GM18907 (cell line): ENCODE measurements around the gene WSB1.
"Not testable (repeated sequence)": the region's sequence is repeated elsewhere in the genome, so short reads cannot be mapped to it uniquely, and the experiment has no call there.

Experiments used
- ATAC-seq: cut with Tn5 transposase; IDR thresholded peaks from one replicate; pipeline ENCODE4 v1.9.1; 2021; ENCODE audit warnings: mild to moderate bottlenecking, moderate library complexity; ENCODE audit not compliant: unreplicated experiment

Gene WSB1

GRCh38 chr17:27279132-27279531 is 14.8 kb upstream of the WSB1 start:
- not testable (repeated sequence) for ATAC-seq

DNA sequence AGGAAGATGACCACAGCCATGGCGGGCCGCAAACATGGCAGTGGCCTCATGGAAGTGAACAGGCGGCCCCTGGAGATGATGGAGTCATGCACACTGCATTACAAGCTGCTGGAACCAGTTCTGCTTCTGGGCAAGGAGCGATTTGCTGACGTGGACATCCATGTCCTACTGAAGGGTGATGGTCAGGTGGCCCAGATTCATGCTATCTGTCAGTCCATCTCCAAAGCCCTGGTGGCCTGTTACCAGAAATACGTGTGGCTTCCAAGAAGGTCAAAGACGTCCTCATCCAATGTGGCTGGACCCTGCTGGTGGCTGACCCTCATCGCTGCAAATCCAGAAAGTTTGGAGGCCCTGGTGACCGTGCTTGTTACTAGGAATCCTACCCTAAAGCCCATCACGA is 13.4 kb upstream of the WSB1 start:
- no peak for ATAC-seq

DNA sequence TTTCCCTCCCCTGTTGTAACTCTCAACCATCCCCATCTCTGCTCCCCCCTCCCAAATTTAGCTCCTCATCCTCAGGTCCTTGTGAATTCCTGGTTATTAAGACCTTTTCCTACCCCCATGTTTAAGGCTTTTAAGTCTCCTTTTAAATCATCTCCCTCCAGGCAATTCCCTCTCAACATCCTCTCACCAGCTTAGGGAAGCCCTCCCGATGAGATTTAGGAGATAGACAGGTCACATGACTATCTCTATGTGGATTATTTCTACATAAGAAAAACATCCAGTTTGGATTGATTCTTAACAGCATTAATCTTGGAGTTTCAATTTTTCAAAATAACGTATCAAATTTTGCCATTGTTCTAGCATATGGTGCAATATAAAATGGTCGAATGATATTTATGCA is 12.5 kb upstream of the WSB1 start:
- ATAC-seq: no peak

DNA sequence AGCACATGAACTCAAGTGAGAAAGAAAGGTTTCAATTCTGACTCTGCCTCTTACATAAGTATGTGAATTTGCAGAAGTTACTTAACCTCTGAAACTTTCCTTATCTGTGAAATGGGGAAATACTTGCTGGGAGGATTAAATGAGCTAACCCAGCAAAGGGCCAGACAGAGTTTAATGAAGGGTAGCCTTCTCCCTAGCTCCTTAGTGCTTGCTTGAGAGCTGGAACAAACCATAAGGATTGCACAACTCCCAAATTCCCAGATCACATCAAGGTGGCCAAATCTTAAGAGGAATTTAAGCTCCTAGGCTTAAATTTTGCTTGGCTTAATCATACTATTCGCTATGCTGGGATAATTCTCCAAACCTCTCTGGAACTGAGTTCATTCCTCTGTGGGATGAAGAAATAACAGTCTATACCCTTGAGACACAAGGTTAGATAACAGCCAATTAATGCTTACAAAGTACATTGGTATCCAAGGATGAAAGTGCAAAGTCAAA is 11.8 kb upstream of the WSB1 start:
- peak; percentile 65 for ATAC-seq

DNA sequence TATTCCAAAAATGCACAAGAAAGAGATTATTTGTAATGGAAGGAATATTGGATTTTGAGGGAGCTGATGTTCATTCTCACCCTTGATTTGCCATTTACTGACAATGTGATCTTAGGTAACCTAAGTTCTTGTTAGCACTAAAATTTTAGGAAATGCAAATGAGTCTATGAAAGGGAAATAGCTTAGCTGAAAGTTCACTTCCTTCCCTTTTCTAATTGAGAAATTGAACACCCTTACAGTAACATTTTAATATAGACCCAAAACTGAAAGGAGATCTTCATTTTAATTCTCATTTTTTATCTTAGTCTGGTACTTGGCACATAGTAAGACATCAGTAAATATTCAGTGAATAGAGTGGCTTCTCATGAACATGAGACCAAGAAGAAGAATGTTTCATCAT is 10.9 kb upstream of the WSB1 start:
- ATAC-seq: no peak

GRCh38 chr17:27283751-27284150 is 10.2 kb upstream of the WSB1 start:
- ATAC-seq: no peak

DNA sequence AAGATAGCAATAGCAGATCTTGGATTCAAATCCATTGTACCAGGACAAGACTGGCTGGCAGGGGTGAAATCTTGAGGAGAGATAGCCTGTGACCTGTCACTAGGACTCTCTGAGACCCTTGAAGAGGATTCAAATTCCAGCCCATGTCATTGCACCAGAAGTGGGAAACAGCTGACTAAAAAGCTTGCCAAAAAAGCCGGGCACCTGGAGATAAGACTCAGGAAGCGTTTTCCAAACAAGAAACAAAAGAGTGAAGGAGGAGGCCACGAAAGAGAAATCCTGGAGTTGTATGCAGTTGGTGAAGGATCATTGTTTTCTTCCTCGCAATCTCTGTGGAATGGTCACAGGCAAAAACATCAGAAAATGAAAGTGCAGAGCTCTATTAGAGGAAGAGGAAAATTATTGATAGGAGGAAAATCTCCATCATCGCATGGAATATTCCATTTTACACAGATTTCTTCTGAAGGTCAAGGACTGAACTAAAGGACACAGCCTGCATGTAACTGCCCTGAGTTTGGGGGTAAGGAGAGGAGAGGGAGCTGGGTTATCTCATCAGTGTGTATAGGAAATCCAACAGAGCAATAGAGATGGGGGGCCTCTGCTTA is 9.0 kb upstream of the WSB1 start:
- no peak for ATAC-seq

DNA sequence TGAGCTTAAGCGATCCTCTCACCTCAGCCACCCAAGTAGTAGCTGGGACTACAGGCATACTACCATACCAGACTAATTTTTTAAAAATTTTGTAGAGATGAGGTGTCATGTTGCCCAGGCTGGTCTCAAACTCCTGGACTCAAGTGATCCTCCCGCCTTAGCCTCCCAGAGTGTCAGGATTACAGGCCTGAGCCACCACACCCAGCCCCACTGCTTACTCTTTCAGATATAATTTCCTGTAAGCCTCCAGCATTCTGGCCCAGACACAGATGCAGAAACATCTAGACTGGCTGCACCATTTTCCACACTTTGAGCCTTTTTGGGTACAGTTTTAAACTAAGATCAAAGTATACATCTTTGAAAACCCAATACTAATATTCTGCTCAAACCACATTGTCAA is 8.4 kb upstream of the WSB1 start:
- ATAC-seq: no peak

- no peak for ATAC-seq
These were observed 5.7 kb upstream of the WSB1 start for GRCh38 chr17:27288183-27288582.

GRCh38 chr17:27289856-27290255 is 4.1 kb upstream of the WSB1 start:
- no peak for ATAC-seq

- no peak for ATAC-seq
These were observed 2.9 kb upstream of the WSB1 start for GRCh38 chr17:27290916-27291598.

GRCh38 chr17:27293359-27293897 is 486 bp upstream of the WSB1 start:
- ATAC-seq: no peak

- ATAC-seq: peak; percentile 55
These were observed 1.0 kb downstream of the WSB1 start for GRCh38 chr17:27294689-27295630.

- no peak for ATAC-seq
These were observed 2.0 kb downstream of the WSB1 start for GRCh38 chr17:27295945-27296344.

- no peak for ATAC-seq
These were observed 2.6 kb downstream of the WSB1 start for GRCh38 chr17:27296428-27296979.

GRCh38 chr17:27299384-27300049 is 5.6 kb downstream of the WSB1 start:
- ATAC-seq: no peak

DNA sequence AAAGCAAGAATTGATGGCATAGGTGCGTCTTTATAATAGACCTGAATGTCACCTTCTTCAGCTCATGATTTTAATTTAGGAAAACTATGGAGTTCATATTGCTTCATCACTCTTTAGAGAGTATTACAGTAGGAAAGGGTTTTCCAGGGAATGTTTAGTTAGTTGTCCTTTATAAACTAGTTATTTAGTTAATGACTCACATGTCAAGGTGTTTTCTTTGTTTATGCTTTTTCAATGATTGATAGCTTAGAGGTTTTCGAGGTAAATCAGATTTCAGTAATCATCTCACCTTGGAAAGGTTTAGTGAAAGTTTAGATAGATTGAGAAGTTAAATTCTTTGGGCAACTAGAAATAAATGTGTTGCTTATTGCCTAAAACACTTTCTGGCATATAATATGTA is 9.8 kb downstream of the WSB1 start:
- ATAC-seq: no peak

GRCh38 chr17:27306276-27306835 is 12.4 kb downstream of the WSB1 start:
- ATAC-seq: no peak

GRCh38 chr17:27310565-27311110 is 16.7 kb downstream of the WSB1 start:
- ATAC-seq: no peak

GRCh38 chr17:27313301-27313700 is 19.4 kb downstream of the WSB1 start:
- no peak for ATAC-seq
